Measurements from ENCODE around the gene SWSAP1. TPM values are rescaled to one million over a fixed set of nuclear protein-coding genes. Genes with fewer than 3 reads are reported as not detected.

The SWSAP1 gene
- total and polyA plus RNA-seq, 2 of the 8 experiments (the other 6 are each of a cell fraction or from before 2014, with no cell fraction given), result 3.1 to 5.2 TPM

DNA sequence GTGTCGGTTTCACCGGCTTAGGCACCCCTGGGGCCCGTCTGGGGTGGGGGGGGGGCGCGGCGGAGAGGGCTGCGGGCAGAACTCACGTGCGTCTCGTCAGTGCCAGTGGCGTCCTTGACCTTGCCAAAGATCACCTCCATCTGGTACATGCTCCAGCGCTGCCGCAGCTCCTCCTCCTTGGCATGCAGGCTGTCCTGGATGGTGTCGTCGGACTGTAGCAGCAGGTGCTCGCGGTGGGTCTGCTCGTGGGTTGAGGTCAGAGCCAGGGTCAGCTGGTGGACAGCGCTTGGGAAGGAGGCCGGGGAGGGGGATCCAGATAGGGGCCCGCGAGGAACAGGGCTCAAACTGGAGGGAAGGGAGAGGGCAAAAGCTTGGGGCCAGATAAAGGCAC lies 49.3 kb downstream of the SWSAP1 start (continued):
- TF ChIP-seq, protein P1, sequence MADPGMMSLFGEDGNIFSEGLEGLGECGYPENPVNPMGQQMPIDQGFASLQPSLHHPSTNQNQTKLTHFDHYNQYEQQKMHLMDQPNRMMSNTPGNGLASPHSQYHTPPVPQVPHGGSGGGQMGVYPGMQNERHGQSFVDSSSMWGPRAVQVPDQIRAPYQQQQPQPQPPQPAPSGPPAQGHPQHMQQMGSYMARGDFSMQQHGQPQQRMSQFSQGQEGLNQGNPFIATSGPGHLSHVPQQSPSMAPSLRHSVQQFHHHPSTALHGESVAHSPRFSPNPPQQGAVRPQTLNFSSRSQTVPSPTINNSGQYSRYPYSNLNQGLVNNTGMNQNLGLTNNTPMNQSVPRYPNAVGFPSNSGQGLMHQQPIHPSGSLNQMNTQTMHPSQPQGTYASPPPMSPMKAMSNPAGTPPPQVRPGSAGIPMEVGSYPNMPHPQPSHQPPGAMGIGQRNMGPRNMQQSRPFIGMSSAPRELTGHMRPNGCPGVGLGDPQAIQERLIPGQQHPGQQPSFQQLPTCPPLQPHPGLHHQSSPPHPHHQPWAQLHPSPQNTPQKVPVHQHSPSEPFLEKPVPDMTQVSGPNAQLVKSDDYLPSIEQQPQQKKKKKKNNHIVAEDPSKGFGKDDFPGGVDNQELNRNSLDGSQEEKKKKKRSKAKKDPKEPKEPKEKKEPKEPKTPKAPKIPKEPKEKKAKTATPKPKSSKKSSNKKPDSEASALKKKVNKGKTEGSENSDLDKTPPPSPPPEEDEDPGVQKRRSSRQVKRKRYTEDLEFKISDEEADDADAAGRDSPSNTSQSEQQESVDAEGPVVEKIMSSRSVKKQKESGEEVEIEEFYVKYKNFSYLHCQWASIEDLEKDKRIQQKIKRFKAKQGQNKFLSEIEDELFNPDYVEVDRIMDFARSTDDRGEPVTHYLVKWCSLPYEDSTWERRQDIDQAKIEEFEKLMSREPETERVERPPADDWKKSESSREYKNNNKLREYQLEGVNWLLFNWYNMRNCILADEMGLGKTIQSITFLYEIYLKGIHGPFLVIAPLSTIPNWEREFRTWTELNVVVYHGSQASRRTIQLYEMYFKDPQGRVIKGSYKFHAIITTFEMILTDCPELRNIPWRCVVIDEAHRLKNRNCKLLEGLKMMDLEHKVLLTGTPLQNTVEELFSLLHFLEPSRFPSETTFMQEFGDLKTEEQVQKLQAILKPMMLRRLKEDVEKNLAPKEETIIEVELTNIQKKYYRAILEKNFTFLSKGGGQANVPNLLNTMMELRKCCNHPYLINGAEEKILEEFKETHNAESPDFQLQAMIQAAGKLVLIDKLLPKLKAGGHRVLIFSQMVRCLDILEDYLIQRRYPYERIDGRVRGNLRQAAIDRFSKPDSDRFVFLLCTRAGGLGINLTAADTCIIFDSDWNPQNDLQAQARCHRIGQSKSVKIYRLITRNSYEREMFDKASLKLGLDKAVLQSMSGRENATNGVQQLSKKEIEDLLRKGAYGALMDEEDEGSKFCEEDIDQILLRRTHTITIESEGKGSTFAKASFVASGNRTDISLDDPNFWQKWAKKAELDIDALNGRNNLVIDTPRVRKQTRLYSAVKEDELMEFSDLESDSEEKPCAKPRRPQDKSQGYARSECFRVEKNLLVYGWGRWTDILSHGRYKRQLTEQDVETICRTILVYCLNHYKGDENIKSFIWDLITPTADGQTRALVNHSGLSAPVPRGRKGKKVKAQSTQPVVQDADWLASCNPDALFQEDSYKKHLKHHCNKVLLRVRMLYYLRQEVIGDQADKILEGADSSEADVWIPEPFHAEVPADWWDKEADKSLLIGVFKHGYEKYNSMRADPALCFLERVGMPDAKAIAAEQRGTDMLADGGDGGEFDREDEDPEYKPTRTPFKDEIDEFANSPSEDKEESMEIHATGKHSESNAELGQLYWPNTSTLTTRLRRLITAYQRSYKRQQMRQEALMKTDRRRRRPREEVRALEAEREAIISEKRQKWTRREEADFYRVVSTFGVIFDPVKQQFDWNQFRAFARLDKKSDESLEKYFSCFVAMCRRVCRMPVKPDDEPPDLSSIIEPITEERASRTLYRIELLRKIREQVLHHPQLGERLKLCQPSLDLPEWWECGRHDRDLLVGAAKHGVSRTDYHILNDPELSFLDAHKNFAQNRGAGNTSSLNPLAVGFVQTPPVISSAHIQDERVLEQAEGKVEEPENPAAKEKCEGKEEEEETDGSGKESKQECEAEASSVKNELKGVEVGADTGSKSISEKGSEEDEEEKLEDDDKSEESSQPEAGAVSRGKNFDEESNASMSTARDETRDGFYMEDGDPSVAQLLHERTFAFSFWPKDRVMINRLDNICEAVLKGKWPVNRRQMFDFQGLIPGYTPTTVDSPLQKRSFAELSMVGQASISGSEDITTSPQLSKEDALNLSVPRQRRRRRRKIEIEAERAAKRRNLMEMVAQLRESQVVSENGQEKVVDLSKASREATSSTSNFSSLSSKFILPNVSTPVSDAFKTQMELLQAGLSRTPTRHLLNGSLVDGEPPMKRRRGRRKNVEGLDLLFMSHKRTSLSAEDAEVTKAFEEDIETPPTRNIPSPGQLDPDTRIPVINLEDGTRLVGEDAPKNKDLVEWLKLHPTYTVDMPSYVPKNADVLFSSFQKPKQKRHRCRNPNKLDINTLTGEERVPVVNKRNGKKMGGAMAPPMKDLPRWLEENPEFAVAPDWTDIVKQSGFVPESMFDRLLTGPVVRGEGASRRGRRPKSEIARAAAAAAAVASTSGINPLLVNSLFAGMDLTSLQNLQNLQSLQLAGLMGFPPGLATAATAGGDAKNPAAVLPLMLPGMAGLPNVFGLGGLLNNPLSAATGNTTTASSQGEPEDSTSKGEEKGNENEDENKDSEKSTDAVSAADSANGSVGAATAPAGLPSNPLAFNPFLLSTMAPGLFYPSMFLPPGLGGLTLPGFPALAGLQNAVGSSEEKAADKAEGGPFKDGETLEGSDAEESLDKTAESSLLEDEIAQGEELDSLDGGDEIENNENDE (IDR thresholded peaks at IDR 0.05; ENCODE audit: insufficient replicate concordance, low read length), result no peak
